ENCODE data around the gene SATB1.
"Not testable (repeated sequence)": the region's sequence is repeated elsewhere in the genome, so short reads cannot be mapped to it uniquely, and the experiment has no call there.

The SATB1 gene

GRCh38 chr3:18351069-18351628 lies 74.0 kb downstream of the SATB1 start:
- DNase-seq: no peak

- DNase-seq: no peak
Measured at GRCh38 chr3:18349197-18349798, 75.8 kb downstream of the SATB1 start.

GRCh38 chr3:18346097-18346496 lies 79.0 kb downstream of the SATB1 start:
- DNase-seq: no peak

GRCh38 chr3:18345015-18345367 lies 80.1 kb downstream of the SATB1 start:
- no peak for DNase-seq

- DNase-seq: no peak
Measured at GRCh38 chr3:18344306-18345014, 80.7 kb downstream of the SATB1 start.

GRCh38 chr3:18343809-18344208 lies 81.3 kb downstream of the SATB1 start:
- no peak for DNase-seq

GRCh38 chr3:18338827-18339514 lies 86.2 kb downstream of the SATB1 start:
- no peak for DNase-seq

GRCh38 chr3:18337231-18337630 lies 87.9 kb downstream of the SATB1 start:
- no peak for DNase-seq

- DNase-seq: peak; percentile 14 to 75 (median 41)
Measured at GRCh38 chr3:18334837-18335601, 90.1 kb downstream of the SATB1 start.

- not testable (repeated sequence) for DNase-seq
Measured at GRCh38 chr3:18330772-18331441, 94.2 kb downstream of the SATB1 start.

- DNase-seq: no peak
Measured at GRCh38 chr3:18308096-18308650, 117.0 kb downstream of the SATB1 start.

GRCh38 chr3:18307529-18307928 lies 117.6 kb downstream of the SATB1 start:
- DNase-seq: no peak

- DNase-seq: peak; percentile 24 to 60 (median 34)
Measured at GRCh38 chr3:18302517-18302916, 122.6 kb downstream of the SATB1 start.

- peak; percentile 2 to 53 (median 22) for DNase-seq
Measured at GRCh38 chr3:18301781-18302180, 123.4 kb downstream of the SATB1 start.

GRCh38 chr3:18300916-18301315 lies 124.2 kb downstream of the SATB1 start:
- DNase-seq: no peak

GRCh38 chr3:18297126-18297525 lies 128.0 kb downstream of the SATB1 start:
- DNase-seq: no peak

Data from suppressor macrophage (primary cell).